ENCODE measurements around the gene LAMA5.

The LAMA5 gene

DNA sequence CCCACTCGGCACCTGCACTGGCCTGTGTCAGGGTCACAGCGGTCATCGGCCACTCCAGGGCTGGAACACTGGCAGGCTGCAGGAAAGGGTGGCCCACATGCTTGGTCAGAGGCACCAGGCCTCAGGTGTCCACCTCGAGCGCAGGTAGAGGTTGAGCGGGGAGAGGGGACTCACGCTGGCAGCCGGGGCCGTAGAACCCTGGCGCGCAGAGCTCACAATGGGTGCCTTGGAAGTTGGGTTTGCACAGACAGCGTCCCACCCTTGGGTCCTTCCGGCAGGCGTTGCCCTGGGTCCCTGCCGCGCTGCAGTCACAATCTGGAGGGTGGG lies 28.9 kb downstream of the LAMA5 start:
- TF ChIP-seq CTCF (IDR thresholded peaks at IDR 0.05; ENCODE audit: control insufficient read depth, extremely low read depth, insufficient read depth) = no peak
- no peak for DNase-seq (ENCODE audit: low read depth)
- H3K4me3 ChIP-seq (ENCODE audit: low read depth, low read length) = no peak overlapping the region

DNA sequence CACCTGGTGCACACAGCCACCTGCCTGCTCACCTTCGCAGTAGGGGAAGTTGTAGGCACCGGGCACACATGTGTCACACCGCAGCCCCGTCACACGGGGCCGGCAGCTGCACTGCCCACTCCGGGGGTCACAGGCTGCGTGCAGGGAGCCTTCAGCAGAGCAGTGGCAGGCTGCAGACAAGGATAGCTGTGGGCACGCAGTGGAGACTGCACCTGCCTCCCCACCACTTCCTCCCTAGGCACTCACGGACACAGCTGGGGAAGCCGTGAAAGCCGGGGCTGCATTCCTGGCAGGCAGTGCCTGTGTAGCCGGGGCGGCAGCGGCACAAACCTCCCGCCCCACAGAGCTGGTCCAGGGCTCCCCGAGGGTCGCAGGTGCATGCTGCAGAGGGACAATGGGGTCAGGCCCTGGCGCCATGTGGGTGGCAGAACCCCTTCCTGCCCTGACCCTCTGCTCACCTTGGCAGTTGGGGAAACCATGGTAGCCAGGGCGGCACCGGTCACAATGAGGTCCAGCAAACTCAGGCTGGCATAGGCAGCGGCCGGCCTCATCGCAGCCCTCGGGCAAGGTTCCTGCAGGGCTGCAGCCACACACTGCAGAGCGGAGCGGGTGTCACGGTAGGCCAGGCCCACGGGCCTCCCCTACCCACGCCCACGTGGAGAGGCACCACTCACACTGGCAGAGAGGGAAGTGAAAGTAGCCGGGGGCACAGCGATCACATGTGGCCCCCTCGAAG lies 29.4 kb downstream of the LAMA5 start:
- no peak for TF ChIP-seq CTCF (IDR thresholded peaks at IDR 0.05; ENCODE audit: control insufficient read depth, extremely low read depth, insufficient read depth)
- no peak overlapping the region for H3K4me3 ChIP-seq (ENCODE audit: low read depth, low read length)
- no peak for DNase-seq (ENCODE audit: low read depth)

DNA sequence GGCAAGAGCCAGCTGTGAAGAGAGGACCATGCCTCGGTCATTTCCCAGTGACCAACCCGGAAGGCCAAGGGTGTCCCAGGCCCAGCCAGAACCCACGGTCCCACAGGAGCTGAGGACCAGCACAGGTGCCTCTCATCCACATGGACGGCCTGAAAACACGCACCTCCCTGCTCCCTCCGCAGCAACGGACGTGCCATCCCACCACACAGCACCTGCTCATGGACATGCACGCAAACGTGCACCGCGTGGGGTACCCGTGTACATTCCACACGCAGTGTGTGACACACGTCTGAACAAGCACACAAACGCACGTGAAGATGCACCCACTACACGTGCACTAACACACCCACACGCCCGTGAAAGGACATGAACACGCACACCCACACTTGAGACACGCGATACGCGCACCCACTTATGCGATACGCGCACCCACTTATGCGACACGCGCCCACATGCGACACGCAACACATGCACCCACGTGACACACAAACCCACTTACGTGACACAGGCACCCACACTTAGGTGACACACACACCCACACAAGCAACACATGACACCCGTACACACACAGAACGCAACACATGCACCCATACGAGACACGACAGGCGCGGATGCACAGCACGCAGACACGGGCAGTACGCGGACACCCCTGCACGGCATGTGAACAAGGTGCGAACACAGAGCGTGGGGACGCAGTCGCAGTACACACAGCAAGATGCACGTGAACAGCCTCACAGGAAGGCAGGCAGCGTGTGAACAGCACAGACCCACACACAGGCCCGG lies 30.1 kb downstream of the LAMA5 start:
- no peak for DNase-seq (ENCODE audit: low read depth)
- no peak for TF ChIP-seq CTCF (IDR thresholded peaks at IDR 0.05; ENCODE audit: control insufficient read depth, extremely low read depth, insufficient read depth)
- no peak overlapping the region for H3K4me3 ChIP-seq (ENCODE audit: low read depth, low read length)

- no peak for TF ChIP-seq CTCF (IDR thresholded peaks at IDR 0.05; ENCODE audit: control insufficient read depth, extremely low read depth, insufficient read depth)
- no peak overlapping the region for H3K4me3 ChIP-seq (ENCODE audit: low read depth, low read length)
- no peak for DNase-seq (ENCODE audit: low read depth)
Measured at GRCh38 chr20:62336329-62336728, 30.8 kb downstream of the LAMA5 start.

GRCh38 chr20:62335532-62335931 lies 31.6 kb downstream of the LAMA5 start:
- no peak for TF ChIP-seq CTCF (IDR thresholded peaks at IDR 0.05; ENCODE audit: control insufficient read depth, extremely low read depth, insufficient read depth)
- no peak overlapping the region for H3K4me3 ChIP-seq (ENCODE audit: low read depth, low read length)
- DNase-seq (ENCODE audit: low read depth) = no peak

DNA sequence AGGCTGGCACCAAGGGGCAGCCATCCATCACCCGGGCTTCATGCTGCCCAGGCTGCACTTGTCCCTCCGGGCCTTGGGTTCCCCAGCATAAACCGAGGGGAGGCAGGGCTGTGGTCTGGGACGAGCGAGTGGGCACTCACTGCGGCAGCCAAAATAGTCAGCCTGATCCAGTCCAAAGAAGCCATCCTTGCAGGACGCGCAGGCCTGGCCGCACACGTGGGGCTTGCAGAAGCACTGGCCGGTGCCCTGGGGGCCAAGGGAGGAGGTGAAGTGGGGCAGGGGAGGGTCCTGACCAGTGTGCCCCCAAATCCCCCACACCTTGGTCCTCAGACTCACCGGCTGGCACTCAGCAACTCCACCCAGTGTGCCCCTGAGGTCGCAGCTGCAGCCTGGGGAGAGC lies 32.2 kb downstream of the LAMA5 start:
- DNase-seq (ENCODE audit: low read depth) = no peak
- no peak for TF ChIP-seq CTCF (IDR thresholded peaks at IDR 0.05; ENCODE audit: control insufficient read depth, extremely low read depth, insufficient read depth)

More for the DNA sequence above, 32.2 kb downstream of the LAMA5 start:
- H3K4me3 ChIP-seq (ENCODE audit: low read depth, low read length) = no peak overlapping the region

Measured in LNCaP clone FGC (cell line).